SU-DHL-6 (cell line): ENCODE results near the gene EXT2.

Experiments used
- H2AFZ ChIP-seq: fragments of 200-600 bp; sonication (generic); 2 replicates; pipeline ENCODE4 v1.6.1; 2014; ENCODE audit warnings: low read depth, mild to moderate bottlenecking, moderate library complexity, mixed read lengths, antibody characterized with exemption, low read length; ENCODE audit not compliant: severe bottlenecking
- H3F3A ChIP-seq: fragments of 200-600 bp; shearing (Covaris generic); 2 replicates; pipeline ENCODE4 v1.6.0; 2016; ENCODE audit warnings: antibody characterized with exemption, mild to moderate bottlenecking; ENCODE audit not compliant: insufficient read depth
- H3K27ac ChIP-seq: fragments of 200-600 bp; sonication (generic); 2 replicates; pipeline ENCODE4 v1.5.1; 2016; ENCODE audit warnings: low read depth, mild to moderate bottlenecking, low read length, moderate library complexity, mixed read lengths
- H3K27me3 ChIP-seq: fragments of 200-600 bp; sonication (generic), shearing (Covaris generic); 2 replicates; pipeline ENCODE4 v1.6.0; 2014; ENCODE audit warnings: mild to moderate bottlenecking, low read length
- H3K36me3 ChIP-seq: fragments of 200-600 bp; sonication (generic); 2 replicates; pipeline ENCODE4 v1.6.1; 2014; ENCODE audit warnings: mild to moderate bottlenecking, low read length, mixed read lengths
- H3K4me2 ChIP-seq: fragments of 300-600, 200-600 bp; shearing (Covaris generic), sonication (generic); 2 replicates; pipeline ENCODE4 v1.6.0; 2014; ENCODE audit warnings: low read length, low read depth, mild to moderate bottlenecking; ENCODE audit not compliant: poor library complexity, severe bottlenecking
- H3K4me3 ChIP-seq: fragments of 200-600 bp; sonication (generic); 2 replicates; pipeline ENCODE4 v1.5.1; 2014; ENCODE audit warnings: antibody characterized with exemption, low read length, mild to moderate bottlenecking, mixed read lengths; ENCODE audit not compliant: insufficient read depth, poor library complexity, severe bottlenecking
- H3K79me2 ChIP-seq: fragments of 200-600 bp; sonication (generic); 2 replicates; pipeline ENCODE4 v1.6.1; 2014; ENCODE audit warnings: mild to moderate bottlenecking, low read length, moderate library complexity; ENCODE audit not compliant: insufficient read depth
- H3K9ac ChIP-seq: fragments of 200-600 bp; sonication (generic); 2 replicates; pipeline ENCODE4 v1.7.0; 2014; ENCODE audit warnings: mild to moderate bottlenecking, low read length
- H3K9me2 ChIP-seq: fragments of 200-600 bp; sonication (generic); replicated peaks from 2 replicates; pipeline ENCODE4 v1.6.1; 2014; ENCODE audit warnings: low read length; ENCODE audit not compliant: insufficient read depth
- H3K9me3 ChIP-seq: fragments of 200-600 bp; sonication (generic); 2 replicates; pipeline ENCODE4 v1.6.1; 2014; ENCODE audit warnings: low read length, mixed read lengths; ENCODE audit not compliant: insufficient read depth
- H4K20me1 ChIP-seq: fragments of 200-600 bp; sonication (generic); 2 replicates; pipeline ENCODE4 v1.6.1; 2014; ENCODE audit warnings: low read depth, mild to moderate bottlenecking, antibody characterized with exemption, low read length, moderate library complexity, mixed read lengths
- CTCF ChIP-seq: fragments of 200-600 bp; sonication (generic); IDR thresholded peaks from one replicate; pipeline ENCODE4 v1.5.1; 2017; ENCODE audit warnings: antibody characterized with exemption, mild to moderate bottlenecking, low read length, moderate library complexity; ENCODE audit not compliant: insufficient read depth, poor library complexity, severe bottlenecking
- EZH2phosphoT487 ChIP-seq: fragments of 200-600 bp; sonication (generic), shearing (Covaris generic); conservative IDR thresholded peaks from 2 replicates; pipeline ENCODE4 v1.6.1; 2018; ENCODE audit warnings: mild to moderate bottlenecking, antibody characterized with exemption, low read length, moderate library complexity, mixed read lengths

Gene EXT2

GRCh38 chr11:44079376-44079775 is 16.1 kb upstream of the EXT2 start:
- no peaks in the 10 kb centered on the region for H3K27me3 ChIP-seq
- no peak for TF ChIP-seq EZH2phosphoT487
- no peak for TF ChIP-seq CTCF
- no peak overlapping the region for H3K9ac ChIP-seq
- no peaks in the 10 kb centered on the region for H3K79me2 ChIP-seq
- H3K9me2 ChIP-seq = no peaks in the 10 kb centered on the region
- no peak overlapping the region for H2AFZ ChIP-seq
- H3K4me3 ChIP-seq = no peak overlapping the region
- no peaks in the 10 kb centered on the region for H3K9me3 ChIP-seq
- H3F3A ChIP-seq = no peaks in the 10 kb centered on the region
- no peaks in the 10 kb centered on the region for H4K20me1 ChIP-seq
- H3K4me2 ChIP-seq = no peak overlapping the region
- no peak overlapping the region for H3K27ac ChIP-seq
- H3K36me3 ChIP-seq = no peaks in the 10 kb centered on the region

- Histone ChIP-seq H3K27me3 (no peaks in the 10 kb centered on the region), H3K79me2 (no peaks in the 10 kb centered on the region), H3K9ac (no peak overlapping the region), H2AFZ (no peak overlapping the region), H3K27ac (no peak overlapping the region), H3K9me3 (no peaks in the 10 kb centered on the region), H3F3A (no peaks in the 10 kb centered on the region), H3K36me3 (no peaks in the 10 kb centered on the region), H3K9me2 (no peaks in the 10 kb centered on the region), H3K4me2 (no peak overlapping the region), H4K20me1 (no peaks in the 10 kb centered on the region), H3K4me3 (no peak overlapping the region)
- TF ChIP-seq EZH2phosphoT487 (no peak), CTCF (no peak)
Measured at GRCh38 chr11:44080951-44081350, 14.5 kb upstream of the EXT2 start.

- H4K20me1 ChIP-seq = no peaks in the 10 kb centered on the region
- no peak overlapping the region for H3K9ac ChIP-seq
- no peaks in the 10 kb centered on the region for H3F3A ChIP-seq
- H3K79me2 ChIP-seq = no peaks in the 10 kb centered on the region
- H3K4me3 ChIP-seq = no peak overlapping the region
- TF ChIP-seq EZH2phosphoT487 (no peak), CTCF (no peak)
- H3K27ac ChIP-seq = no peak overlapping the region
- H3K27me3 ChIP-seq = no peaks in the 10 kb centered on the region
- H3K36me3 ChIP-seq = no peaks in the 10 kb centered on the region
- no peak overlapping the region for H3K4me2 ChIP-seq
- no peak overlapping the region for H2AFZ ChIP-seq
- H3K9me3 ChIP-seq = no peaks in the 10 kb centered on the region
- no peaks in the 10 kb centered on the region for H3K9me2 ChIP-seq
Measured at GRCh38 chr11:44082645-44083044, 12.8 kb upstream of the EXT2 start.
